CD14-positive monocyte (primary cell): ENCODE data around the gene TRIM44. TPM values are rescaled to one million over a fixed set of nuclear protein-coding genes. Genes with fewer than 3 reads are reported as not detected.

Experiments used
- DNase-seq, 3 donors: peaks; one replicate each; pipeline ENCODE4 v3.0.0-alpha.2; 2011 to 2022
- H2AFZ ChIP-seq: 2 replicates; pipeline ENCODE4 v1.6.0; 2012; ENCODE audit warnings: mild to moderate bottlenecking, low read depth, low read length, inconsistent platforms; ENCODE audit not compliant: insufficient read depth, poor library complexity, severe bottlenecking
- H3K27ac ChIP-seq, 2 donors: 1 replicate in 1 of 2; 2 replicates in 1 of 2; pipeline ENCODE4 v1.5.1; 2012 to 2013; ENCODE audit warnings: low read length in 2 of 2, control low read depth in 1 of 2, inconsistent platforms in 1 of 2, low read depth in 1 of 2, mild to moderate bottlenecking in 1 of 2
- H3K27me3 ChIP-seq, 2 donors: one replicate each; pipeline versions ENCODE4 v1.6.0 to v1.6.1; 2011 to 2013; ENCODE audit warnings: low read length in 2 of 2; ENCODE audit not compliant: control insufficient read depth in 2 of 2, insufficient read depth in 2 of 2
- H3K36me3 ChIP-seq, 2 donors: replicated peaks in 1 of 2; 1 replicate in 1 of 2; 2 replicates in 1 of 2; pipeline versions ENCODE4 v1.5.1 to v1.6.1; 2012 to 2013; ENCODE audit warnings: low read length in 2 of 2, control low read depth in 1 of 2, inconsistent platforms in 1 of 2, mild to moderate bottlenecking in 1 of 2; ENCODE audit not compliant: insufficient read depth in 2 of 2, control insufficient read depth in 1 of 2
- H3K4me1 ChIP-seq, 2 donors: 1 replicate in 1 of 2; 2 replicates in 1 of 2; pipeline versions ENCODE4 v1.5.1 to v1.6.1; 2012 to 2013; ENCODE audit warnings: low read length in 2 of 2, control low read depth in 1 of 2, inconsistent platforms in 1 of 2, mild to moderate bottlenecking in 1 of 2, moderate library complexity in 1 of 2; ENCODE audit not compliant: insufficient read depth in 2 of 2, control insufficient read depth in 1 of 2
- H3K4me2 ChIP-seq: replicated peaks from 2 replicates; pipeline ENCODE3; 2012; ENCODE audit warnings: low read length, moderate library complexity, mild to moderate bottlenecking; ENCODE audit not compliant: poor library complexity, severe bottlenecking; ENCODE audit errors: extremely low read depth
- H3K4me3 ChIP-seq, 3 experiments: fragments of 200-600 bp in 1 of 3; sonication (generic) in 1 of 3; replicated peaks in 1 of 3; 1 replicate in 2 of 3; 2 replicates in 1 of 3; pipeline ENCODE4 v1.5.1; 2011 to 2013; ENCODE audit warnings: low read length in 3 of 3, mild to moderate bottlenecking in 3 of 3, control low read depth in 2 of 3, low read depth in 2 of 3, inconsistent platforms in 1 of 3, moderate library complexity in 1 of 3
- H3K79me2 ChIP-seq: 2 replicates; pipeline ENCODE4 v1.6.0; 2012; ENCODE audit warnings: mild to moderate bottlenecking, control low read depth, inconsistent platforms, low read length, moderate library complexity; ENCODE audit not compliant: insufficient read depth
- H3K9ac ChIP-seq: 2 replicates; pipeline ENCODE4 v1.6.0; 2017; ENCODE audit warnings: low read length, mild to moderate bottlenecking; ENCODE audit not compliant: insufficient read depth, poor library complexity, severe bottlenecking
- H3K9me3 ChIP-seq, 2 donors: replicated peaks in 1 of 2; 1 replicate in 1 of 2; 2 replicates in 1 of 2; pipeline versions ENCODE4 v1.5.1 to v1.6.1; 2012 to 2013; ENCODE audit warnings: low read length in 2 of 2, control low read depth in 1 of 2; ENCODE audit not compliant: control insufficient read depth in 1 of 2, insufficient read depth in 1 of 2
- H4K20me1 ChIP-seq: 2 replicates; pipeline ENCODE4 v1.6.0; 2012; ENCODE audit warnings: mild to moderate bottlenecking, low read length, control low read depth, moderate library complexity; ENCODE audit not compliant: insufficient read depth
- H3K27ac Mint-ChIP-seq, 7 donors: one replicate each; pipeline ENCODE4 v1.8.0; 2020; ENCODE audit warnings: mild to moderate bottlenecking in 7 of 7, mixed read lengths in 7 of 7, moderate library complexity in 6 of 7, inconsistent platforms in 2 of 7
- H3K27me3 Mint-ChIP-seq, 3 donors: one replicate each; pipeline ENCODE4 v1.8.0; 2021 to 2022; ENCODE audit warnings: low read depth in 3 of 3, mild to moderate bottlenecking in 3 of 3, mixed read lengths in 3 of 3, moderate library complexity in 3 of 3, inconsistent platforms in 1 of 3
- H3K36me3 Mint-ChIP-seq, 2 donors: one replicate each; pipeline ENCODE4 v1.8.0; 2020; ENCODE audit warnings: mixed read lengths in 2 of 2, inconsistent platforms in 1 of 2, mild to moderate bottlenecking in 1 of 2
- H3K4me1 Mint-ChIP-seq: one replicate; pipeline ENCODE4 v1.8.0; 2020; ENCODE audit warnings: mild to moderate bottlenecking, mixed read lengths
- H3K4me3 Mint-ChIP-seq, 2 donors: one replicate each; pipeline ENCODE4 v1.8.0; 2020; ENCODE audit warnings: mild to moderate bottlenecking in 2 of 2, mixed read lengths in 2 of 2, moderate library complexity in 1 of 2
- H3K9me3 Mint-ChIP-seq, 7 donors: one replicate each; pipeline ENCODE4 v1.8.0; 2020 to 2022; ENCODE audit warnings: mixed read lengths in 7 of 7, mild to moderate bottlenecking in 6 of 7, moderate library complexity in 6 of 7, inconsistent platforms in 2 of 7
- CTCF ChIP-seq: fragments of 200-600 bp; IDR thresholded peaks from one replicate; pipeline ENCODE4 v1.8.0; 2022; ENCODE audit warnings: antibody characterized with exemption, mild to moderate bottlenecking
- WGBS: methylation state at CpG from one replicate; pipeline ENCODE4 v1.1.5; 2013; ENCODE audit warnings: missing lambda C conversion rate; ENCODE audit not compliant: insufficient coverage; 5-methylcytosine and 5-hydroxymethylcytosine counted together
- intact Hi-C, 2 donors: fragments of 100-400 bp; cut with micrococcal nuclease; formaldehyde crosslinking; loops; one replicate each; pipeline versions ENCODE4 v1.15.0 to v1.15.1; 2023
- polyA plus RNA-seq, 3 donors: library from polyadenylated mRNA; depleted of rRNA in 1 of 3; unstranded in 2 of 3; stranded (reverse) in 1 of 3; fragments of 300-500 nt in 2 of 3; fragments of >200 nt in 1 of 3; fragmentation: Illumina TruSeq in 2 of 3; gene quantifications; 1 replicate in 2 of 3; 2 replicates in 1 of 3; pipeline ENCODE4 v1.2.3, GENCODE V29; 2012 to 2021

Gene TRIM44
- polyA plus RNA-seq, 3 donors, result 25.3 to 47.1 (median 45.9) TPM

DNA sequence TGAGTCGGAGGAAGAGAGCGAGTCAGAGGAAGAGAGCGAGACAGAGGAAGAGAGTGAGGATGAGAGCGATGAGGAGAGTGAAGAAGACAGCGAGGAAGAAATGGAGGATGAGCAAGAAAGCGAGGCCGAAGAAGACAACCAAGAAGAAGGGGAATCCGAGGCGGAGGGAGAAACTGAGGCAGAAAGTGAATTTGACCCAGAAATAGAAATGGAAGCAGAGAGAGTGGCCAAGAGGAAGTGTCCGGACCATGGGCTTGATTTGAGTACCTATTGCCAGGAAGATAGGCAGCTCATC lies 780 bp downstream of the TRIM44 start:
- Histone ChIP-seq H3K4me2 (peak overlapping the region; percentile 96), H3K27me3 (peaks cover 10 to 15% of the 10 kb centered on the region in 2 donors), H3K4me3 (peak overlapping the region; percentile 4 to 95 (median 79)), H4K20me1 (peaks cover 10% of the 10 kb centered on the region), H3K9me3 (peaks cover 23 to 25% of the 10 kb centered on the region in 2 donors), H3K27ac (peak overlapping the region; percentile 95 to 96), H3K36me3 (peaks cover 0 to 13% of the 10 kb centered on the region in 2 donors), H2AFZ (peak overlapping the region; percentile 96), H3K9ac (peak overlapping the region; percentile 96), H3K4me1 (peaks cover 20 to 23% of the 10 kb centered on the region in 2 donors), H3K79me2 (peaks cover 51% of the 10 kb centered on the region)
- intact Hi-C loops, result loop anchor here (2.0 to 5.0 kb wide), 2 partner anchors 484 to 625 kb away; partner anchors contain the start of gene COMMD9 (in 1 of the 2)
- H3K36me3 Mint-ChIP-seq, result peaks cover 31 to 35% of the 10 kb centered on the region in 2 donors
- no peak for DNase-seq
- peak overlapping the region; percentile 92 to 99 (median 99) for H3K27ac Mint-ChIP-seq
- peaks cover 30% of the 10 kb centered on the region for H3K4me1 Mint-ChIP-seq
- no peak for TF ChIP-seq CTCF
- H3K27me3 Mint-ChIP-seq, result peaks cover 9 to 31% (median 30%) of the 10 kb centered on the region in 3 donors
- WGBS, result 85% methylated on average over 9 of the region's 10 CpGs
- peak overlapping the region; percentile 67 to 84 for H3K4me3 Mint-ChIP-seq
- H3K9me3 Mint-ChIP-seq, result peaks cover 22 to 45% (median 38%) of the 10 kb centered on the region in 7 donors

DNA sequence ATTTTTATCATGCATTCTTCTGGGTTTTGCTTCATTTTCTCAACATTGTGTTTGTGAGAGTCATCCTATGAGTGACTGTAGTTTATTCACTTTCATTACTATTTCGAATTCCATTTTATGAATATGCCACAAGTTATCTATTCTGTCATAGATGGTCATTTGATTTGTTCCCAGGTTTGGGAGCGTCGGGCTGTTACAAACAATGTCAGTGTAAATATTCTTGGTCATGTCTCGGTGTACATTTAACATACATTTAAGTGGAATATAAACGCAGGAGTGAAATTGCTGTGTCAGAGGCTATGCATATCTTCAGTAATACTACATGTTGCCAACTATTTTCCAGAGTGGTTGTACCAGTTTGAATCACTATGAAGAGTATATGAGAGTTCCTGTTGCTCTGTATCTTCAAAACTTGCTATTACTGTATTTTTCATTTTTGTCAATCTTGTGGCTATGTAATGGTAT lies 2.4 kb downstream of the TRIM44 start:
- Histone ChIP-seq H3K36me3 (peaks cover 0 to 17% of the 10 kb centered on the region in 2 donors), H2AFZ (no peak overlapping the region), H4K20me1 (peaks cover 24% of the 10 kb centered on the region), H3K9me3 (peaks cover 23 to 25% of the 10 kb centered on the region in 2 donors), H3K79me2 (peaks cover 65% of the 10 kb centered on the region), H3K27ac (no peak overlapping the region), H3K9ac (no peak overlapping the region), H3K4me1 (peaks cover 20 to 23% of the 10 kb centered on the region in 2 donors), H3K4me3 (peak overlapping the region in 1 of 3 experiments; percentile 95), H3K4me2 (no peak overlapping the region), H3K27me3 (peaks cover 7 to 12% of the 10 kb centered on the region in 2 donors)
- DNase-seq, result no peak
- intact Hi-C loops, result loop anchor here in 1 of 2 donors (5.0 kb wide), 1 partner anchor 482 kb away; no protein-coding TSS in a partner anchor
- Mint-ChIP-seq H3K27me3 (peaks cover 4 to 20% (median 19%) of the 10 kb centered on the region in 3 donors), H3K27ac (no peak overlapping the region), H3K9me3 (peaks cover 22 to 45% (median 38%) of the 10 kb centered on the region in 7 donors), H3K36me3 (peaks cover 33 to 41% of the 10 kb centered on the region in 2 donors), H3K4me3 (peak overlapping the region in 1 of 2 donors; percentile 23), H3K4me1 (peaks cover 35% of the 10 kb centered on the region)
- TF ChIP-seq CTCF, result no peak
- 100% methylated on average over 1 of the region's 5 CpGs for WGBS
